Keratinocyte (primary cell): ENCODE data around the gene L3MBTL3.

Source experiments
- CTCF ChIP-seq, 3 experiments: IDR thresholded peaks in 1 of 3; conservative IDR thresholded peaks in 1 of 3; optimal IDR thresholded peaks in 1 of 3; 2 replicates in 2 of 3; 3 replicates in 1 of 3; pipeline versions ENCODE3 to v1.5.1; 2011; ENCODE audit warnings: low read length in 3 of 3, mild to moderate bottlenecking in 3 of 3, moderate library complexity in 2 of 3, control low read depth in 1 of 3, inconsistent platforms in 1 of 3; ENCODE audit not compliant: insufficient read depth in 2 of 3; ENCODE audit errors: extremely low read depth in 1 of 3
- EZH2 ChIP-seq: IDR thresholded peaks from one replicate; pipeline ENCODE4 v1.6.1; 2012; ENCODE audit warnings: inconsistent platforms, mild to moderate bottlenecking, low read length, moderate library complexity

GRCh38 chr6:130116273-130116672 lies 97.9 kb downstream of the L3MBTL3 start:
- TF ChIP-seq CTCF (optimal IDR thresholded peaks at IDR 0.05 in 1 of 3, IDR thresholded peaks at IDR 0.05 in 1 of 3, conservative IDR thresholded peaks at IDR 0.05 in 1 of 3; ENCODE audit: extremely low read depth in 1 of 3, insufficient read depth in 2 of 3, low read length in 3 of 3) (no peak), EZH2 (no peak)
